ENCODE measurements around the gene MCFD2.

MCFD2 gene

GRCh38 chr2:46865181-46865970, 50.2 kb downstream of the MCFD2 start:
- no peak for FAIRE-seq
- no peak for DNase-seq (ENCODE audit: insufficient read length, low spot score)
- TF ChIP-seq POLR2A (IDR thresholded peaks at IDR 0.05; ENCODE audit: low read depth, low read length), result no peak

- no peak for TF ChIP-seq POLR2A (IDR thresholded peaks at IDR 0.05; ENCODE audit: low read depth, low read length)
- FAIRE-seq, result no peak
- no peak for DNase-seq (ENCODE audit: insufficient read length, low spot score)
These were observed 51.7 kb downstream of the MCFD2 start for GRCh38 chr2:46863882-46864281.

GRCh38 chr2:46862514-46862913, 53.1 kb downstream of the MCFD2 start:
- TF ChIP-seq POLR2A (IDR thresholded peaks at IDR 0.05; ENCODE audit: low read depth, low read length), result no peak
- DNase-seq (ENCODE audit: insufficient read length, low spot score) (no peak), FAIRE-seq (no peak)

- no peak for TF ChIP-seq POLR2A (IDR thresholded peaks at IDR 0.05; ENCODE audit: low read depth, low read length)
- no peak for FAIRE-seq
These were observed 53.7 kb downstream of the MCFD2 start for GRCh38 chr2:46861916-46862315.

DNA sequence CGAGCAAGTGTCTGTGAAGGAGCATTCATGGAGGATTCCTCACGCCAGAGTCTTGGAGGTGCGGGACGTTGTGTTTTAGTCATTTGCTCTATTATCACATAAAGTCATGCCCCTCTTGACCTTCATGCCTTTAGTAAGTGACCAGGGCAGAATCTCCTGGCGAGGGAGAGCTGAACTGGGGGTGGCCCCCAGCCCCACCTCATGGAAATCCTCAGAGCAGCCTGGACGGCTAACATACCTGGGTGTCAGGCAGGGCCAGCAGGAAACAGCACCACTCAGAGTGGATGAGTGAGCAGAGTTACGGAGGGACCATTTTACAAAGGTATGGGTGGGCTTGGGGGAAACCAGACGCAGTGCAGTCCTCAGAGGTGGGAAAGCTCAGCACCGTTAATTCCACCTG, 56.1 kb downstream of the MCFD2 start:
- no peak for DNase-seq (ENCODE audit: insufficient read length, low spot score)
- no peak for FAIRE-seq
- TF ChIP-seq POLR2A (IDR thresholded peaks at IDR 0.05; ENCODE audit: low read depth, low read length), result no peak

More at GRCh38 chr2:46861916-46862315, 53.7 kb downstream of the MCFD2 start:
- DNase-seq (ENCODE audit: insufficient read length, low spot score), result no peak

- TF ChIP-seq POLR2A (IDR thresholded peaks at IDR 0.05; ENCODE audit: low read depth, low read length), result no peak
- no peak for DNase-seq (ENCODE audit: insufficient read length, low spot score)
- no peak for FAIRE-seq
These were observed 56.9 kb downstream of the MCFD2 start for GRCh38 chr2:46858702-46859090.

- no peak for TF ChIP-seq POLR2A (IDR thresholded peaks at IDR 0.05; ENCODE audit: low read depth, low read length)
- FAIRE-seq, result no peak
- DNase-seq (ENCODE audit: insufficient read length, low spot score), result no peak
These were observed 57.5 kb downstream of the MCFD2 start for GRCh38 chr2:46857871-46858701.

GRCh38 chr2:46856336-46856735, 59.3 kb downstream of the MCFD2 start:
- TF ChIP-seq POLR2A (IDR thresholded peaks at IDR 0.05; ENCODE audit: low read depth, low read length), result no peak
- no peak for FAIRE-seq

DNA sequence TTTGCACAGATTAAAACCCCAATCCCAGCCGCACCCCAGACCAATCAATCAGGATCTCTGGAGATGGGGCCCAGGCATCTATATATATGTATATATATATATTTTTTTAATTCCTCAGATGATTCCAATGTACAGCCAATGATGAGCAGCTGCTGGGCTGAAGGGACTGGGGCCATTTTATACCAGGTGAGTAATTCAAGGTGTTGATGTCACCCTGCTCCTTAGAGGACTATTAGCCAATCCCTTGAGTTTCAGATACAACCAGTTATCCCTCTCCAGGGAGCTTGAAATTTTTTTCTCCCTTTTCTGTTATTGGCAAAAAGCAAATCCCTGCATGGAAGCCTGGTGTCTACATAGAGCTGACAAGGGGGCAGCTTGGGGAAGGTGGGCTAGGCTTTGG, 59.8 kb downstream of the MCFD2 start:
- no peak for DNase-seq (ENCODE audit: insufficient read length, low spot score)
- TF ChIP-seq POLR2A (IDR thresholded peaks at IDR 0.05; ENCODE audit: low read depth, low read length), result no peak
- no peak for FAIRE-seq

More at GRCh38 chr2:46856336-46856735, 59.3 kb downstream of the MCFD2 start:
- DNase-seq (ENCODE audit: insufficient read length, low spot score), result no peak

DNA sequence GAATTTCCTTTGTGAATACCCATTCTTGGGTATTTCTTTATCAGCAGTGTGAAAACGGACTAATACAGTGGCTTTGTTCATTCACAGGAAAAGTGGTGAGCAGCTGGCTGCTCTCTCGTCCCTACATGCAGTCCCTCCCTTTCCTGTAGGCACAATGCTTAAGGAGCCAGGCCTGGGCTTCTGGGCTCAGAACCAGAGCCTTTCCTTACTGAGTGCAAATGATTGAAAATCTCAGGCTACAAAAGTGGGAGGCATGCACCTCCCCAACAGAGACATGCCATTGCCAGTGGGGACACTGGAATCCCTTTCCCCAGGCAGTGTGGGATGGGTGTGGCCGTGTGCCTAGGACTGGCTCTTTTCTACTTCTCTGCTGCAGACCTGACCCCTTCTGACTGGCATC, 61.3 kb downstream of the MCFD2 start:
- FAIRE-seq (no peak), DNase-seq (ENCODE audit: insufficient read length, low spot score) (no peak)
- no peak for TF ChIP-seq POLR2A (IDR thresholded peaks at IDR 0.05; ENCODE audit: low read depth, low read length)

GRCh38 chr2:46852598-46852997, 63.0 kb downstream of the MCFD2 start:
- FAIRE-seq (no peak), DNase-seq (ENCODE audit: insufficient read length, low spot score) (no peak)
- no peak for TF ChIP-seq POLR2A (IDR thresholded peaks at IDR 0.05; ENCODE audit: low read depth, low read length)

GRCh38 chr2:46852124-46852523, 63.5 kb downstream of the MCFD2 start:
- FAIRE-seq (no peak), DNase-seq (ENCODE audit: insufficient read length, low spot score) (no peak)
- TF ChIP-seq POLR2A (IDR thresholded peaks at IDR 0.05; ENCODE audit: low read depth, low read length), result no peak

All from H54 (cell line).